NCI-H1694 treated with DMSO at 0.1 percent for 48 hours (cell line): ENCODE measurements around the gene SGSH.
"Not testable (repeated sequence)": the region's sequence is repeated elsewhere in the genome, so short reads cannot be mapped to it uniquely, and the experiment has no call there.

Experiments used
- DNase-seq: peaks from one replicate; lab custom pipeline; 2025; lab: John Stamatoyannopoulos, UW

SGSH gene

DNA sequence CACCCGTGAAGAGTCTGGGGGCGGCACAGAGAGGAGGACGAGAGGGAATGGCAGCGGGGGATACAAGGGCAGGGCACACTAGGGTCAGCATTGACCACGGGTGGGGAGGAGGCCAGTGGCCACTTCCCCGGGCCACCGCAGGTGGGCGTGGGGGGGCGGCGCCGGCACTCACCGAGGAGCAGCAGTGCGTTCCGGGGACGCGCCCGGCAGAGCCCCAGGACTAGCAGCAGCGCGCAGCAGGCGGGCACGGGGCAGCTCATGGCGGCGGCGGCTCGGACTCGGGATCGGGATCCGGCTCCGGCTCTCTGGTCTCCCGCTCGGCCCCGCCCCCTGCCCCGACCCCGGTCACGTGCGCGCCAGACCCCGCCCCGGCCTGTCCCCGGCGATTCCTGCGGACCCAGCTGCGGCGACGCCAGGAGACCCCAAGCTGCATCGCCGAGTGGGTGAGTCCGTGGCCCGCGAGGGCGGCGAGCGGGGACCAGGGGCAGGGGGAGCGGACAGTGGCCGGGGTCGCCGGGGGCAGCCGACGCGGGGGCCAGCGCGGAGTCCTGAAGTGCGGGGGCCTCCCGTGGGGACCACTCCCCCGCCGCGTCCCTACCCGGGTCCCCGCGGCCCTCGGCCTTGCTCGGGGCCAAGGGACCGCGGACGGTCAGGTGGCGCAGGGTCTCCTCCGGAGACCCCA lies at the start of gene SGSH, which contains the start of gene SLC26A11:
SGSH (minus strand) TSS at position 280 of the 682 bp plus-strand sequence; CDS start at position 260, 20 bp downstream.
SLC26A11 (plus strand) TSS at position 374 of the 682 bp plus-strand sequence. CDS start 1,134 bp downstream, outside the sequence.
- no peak for DNase-seq

DNA sequence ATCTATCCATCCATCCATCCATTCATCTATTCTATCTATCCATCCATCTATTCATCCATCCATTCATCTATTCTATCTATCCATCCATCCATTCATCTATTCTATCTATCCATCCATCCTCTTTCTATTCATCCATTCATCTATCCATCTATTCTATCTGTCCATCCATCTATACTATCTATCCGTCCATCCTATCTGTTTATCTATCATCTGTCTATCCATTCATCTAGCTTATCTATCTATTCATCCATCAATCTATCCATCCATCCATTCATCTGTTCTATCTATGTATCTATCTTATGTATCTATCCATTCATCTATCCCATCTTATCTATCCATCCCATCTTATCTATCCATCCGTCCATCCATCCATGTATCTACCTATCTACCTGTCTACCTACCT lies 49.3 kb upstream of the SGSH start:
- DNase-seq, result no peak

GRCh38 chr17:80268427-80268826 lies 48.3 kb upstream of the SGSH start:
- DNase-seq, result no peak

DNA sequence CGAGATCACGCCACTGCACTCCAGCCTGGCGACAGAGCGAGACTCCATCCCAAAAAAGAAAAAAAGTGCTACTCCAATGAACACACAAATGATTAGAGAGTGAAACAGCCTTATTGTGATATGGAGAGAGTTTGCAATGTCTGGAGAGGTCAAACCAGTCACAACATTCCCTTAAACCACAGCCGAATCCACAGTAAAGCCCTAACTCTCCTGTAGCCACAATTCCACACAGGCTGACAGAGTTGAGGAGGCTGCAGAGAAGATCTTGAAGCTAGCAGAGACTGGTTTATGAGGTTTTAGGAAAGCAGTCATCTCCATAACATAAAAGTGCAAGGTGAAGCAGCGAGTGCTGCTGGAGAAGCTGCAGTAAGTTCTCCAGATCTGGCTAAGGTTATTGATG lies 47.3 kb upstream of the SGSH start:
- DNase-seq, result no peak

- no peak for DNase-seq
Observed at GRCh38 chr17:80265205-80266068, 45.3 kb upstream of the SGSH start.

- no peak for DNase-seq
Observed at GRCh38 chr17:80264205-80265075, 44.3 kb upstream of the SGSH start.

DNA sequence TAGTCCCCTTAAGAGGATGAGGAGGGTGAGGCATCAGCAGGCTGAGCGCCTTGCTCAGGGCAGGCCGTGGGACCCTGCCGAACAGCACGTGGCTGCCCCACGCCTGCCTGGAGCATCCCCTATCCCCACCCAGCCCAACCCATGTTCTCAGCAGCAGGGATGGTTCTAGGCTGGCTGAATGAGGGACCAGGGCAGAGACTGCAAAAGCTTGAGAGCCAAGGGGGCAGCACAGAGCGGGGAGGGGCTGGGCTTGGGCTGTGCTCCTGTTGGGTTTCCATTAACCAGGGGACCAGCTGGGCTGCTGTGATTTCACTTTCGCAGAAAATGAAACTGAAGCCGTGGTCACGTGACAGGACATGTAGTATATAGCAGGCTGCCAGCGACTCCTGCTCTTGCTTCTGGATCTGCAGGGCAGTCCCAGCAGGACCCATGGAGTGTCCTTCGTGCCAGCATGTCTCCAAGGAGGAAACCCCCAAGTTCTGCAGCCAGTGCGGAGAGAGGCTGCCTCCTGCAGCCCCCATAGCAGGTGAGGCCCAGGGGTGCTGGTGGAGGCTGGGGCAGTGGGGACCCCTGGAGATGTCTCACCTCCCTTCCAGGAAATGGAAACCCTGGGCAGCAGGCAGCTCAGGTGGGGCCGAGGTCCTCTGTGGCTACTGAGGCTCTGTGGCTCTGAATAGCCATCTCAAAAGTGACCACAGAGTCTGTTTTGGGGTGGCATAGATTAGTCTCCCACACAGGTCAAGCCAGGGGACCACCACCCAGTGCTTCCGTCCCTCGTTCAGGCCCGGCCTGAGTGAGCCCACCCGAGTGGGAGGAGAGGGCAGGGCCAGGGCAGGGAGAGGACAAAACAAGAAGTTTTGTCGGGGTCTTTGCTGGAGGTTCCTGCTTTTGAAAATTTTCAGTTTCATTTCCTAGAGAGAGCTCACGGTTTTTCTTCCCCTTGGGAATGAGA lies 43.4 kb upstream of the SGSH start:
- DNase-seq, result peak; percentile 70

DNA sequence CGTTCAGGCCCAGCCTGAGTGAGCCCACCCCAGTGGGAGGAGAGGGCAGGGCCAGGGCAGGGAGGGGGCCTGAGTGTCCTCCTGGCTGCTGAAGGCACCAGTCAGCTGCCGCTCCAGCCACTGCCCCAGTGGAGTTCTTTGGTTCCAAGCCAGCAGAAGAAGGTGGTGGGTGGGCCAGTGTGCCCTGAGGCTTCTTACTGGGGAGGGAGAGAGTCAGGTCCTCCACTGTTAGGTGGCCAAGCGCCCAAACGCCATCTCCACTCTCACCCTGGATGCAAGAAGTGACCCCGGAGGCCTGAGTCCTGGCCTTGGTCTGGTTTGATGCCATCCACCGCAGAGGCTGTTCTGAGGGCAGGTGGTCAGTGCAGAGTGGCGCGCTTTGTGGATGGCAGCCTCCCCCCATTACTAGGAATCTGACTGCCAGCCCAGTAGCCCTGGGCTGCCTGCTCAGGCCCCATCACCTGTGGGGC lies 42.7 kb upstream of the SGSH start:
- no peak for DNase-seq

- no peak for DNase-seq
Observed at GRCh38 chr17:80262291-80262690, 42.2 kb upstream of the SGSH start.

DNA sequence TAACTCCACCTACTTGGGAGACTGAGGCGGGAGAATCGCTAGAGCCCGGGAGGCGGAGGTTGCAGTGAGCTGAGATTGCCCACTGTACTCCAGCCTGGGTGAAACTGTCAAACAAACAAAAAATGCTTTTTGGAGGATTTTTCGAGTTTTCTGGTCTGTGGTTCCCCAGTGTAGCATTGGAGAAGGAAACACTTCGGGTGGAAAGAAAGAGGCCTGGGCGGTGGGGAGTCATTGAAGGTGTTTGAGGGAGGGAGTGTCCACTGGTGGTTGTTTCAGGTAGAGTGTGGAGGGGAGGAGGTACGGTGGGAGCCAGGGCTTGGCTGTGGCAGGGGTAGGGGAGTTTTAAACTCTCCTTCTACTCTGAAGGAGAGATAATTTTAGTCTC lies 41.8 kb upstream of the SGSH start:
- no peak for DNase-seq

DNA sequence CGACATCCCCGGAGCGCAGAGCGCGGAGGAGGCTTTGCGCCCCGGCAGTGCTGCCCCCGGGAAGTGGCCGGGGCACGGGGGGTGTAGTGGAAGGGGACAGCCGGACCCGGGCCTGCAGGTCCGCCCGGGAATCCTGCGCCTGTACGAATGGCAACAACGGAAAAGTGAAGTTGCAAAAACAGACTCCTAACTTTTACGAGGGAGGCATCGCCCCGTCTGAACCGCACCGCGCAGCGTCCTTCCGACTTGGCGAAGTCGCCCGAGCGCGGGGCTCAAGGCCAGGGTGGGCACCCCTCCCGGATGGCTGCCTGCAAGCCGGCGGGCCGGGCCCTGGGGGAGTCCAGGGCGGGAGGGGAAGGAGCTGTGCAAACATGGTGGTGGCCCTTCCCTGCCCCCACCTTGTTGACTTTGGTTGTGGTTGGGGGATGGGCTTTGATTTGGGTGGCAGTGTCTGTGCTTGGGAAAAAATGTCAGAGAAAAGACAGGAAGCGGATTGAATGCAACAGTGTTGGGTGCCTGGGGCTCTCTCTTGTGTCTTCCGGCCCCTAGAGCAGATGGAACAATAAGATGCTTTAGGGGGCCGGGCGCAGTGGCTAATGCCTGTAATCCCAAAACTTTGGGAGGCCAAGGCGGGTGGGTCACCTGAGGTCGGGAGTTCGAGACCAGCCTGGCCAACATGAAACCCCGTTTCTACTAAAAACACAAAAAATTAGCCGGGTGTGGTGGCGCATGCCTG lies 41.2 kb upstream of the SGSH start:
- DNase-seq, result no peak

DNA sequence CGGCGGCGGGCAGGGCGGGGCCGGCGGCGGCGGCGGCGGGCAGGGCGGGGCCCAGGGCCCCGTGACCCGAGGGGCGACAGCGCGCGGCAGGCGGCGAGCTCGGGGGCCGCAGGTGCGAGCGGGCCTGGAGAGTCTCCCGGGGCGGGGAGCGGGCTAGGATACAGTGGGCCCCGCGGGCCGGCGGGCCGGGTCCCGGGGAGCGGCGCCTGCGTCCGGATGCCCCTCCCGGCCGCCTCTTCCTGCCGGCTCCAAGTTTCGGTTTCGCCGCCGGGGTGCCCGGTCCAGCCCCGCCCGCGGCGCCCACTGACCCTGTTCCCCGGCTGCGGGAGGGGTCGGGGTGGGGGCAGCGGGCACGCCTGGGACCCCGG lies 40.6 kb upstream of the SGSH start, which contains the start of gene RNF213:
RNF213 (plus strand) TSS at position 62 of the 368 bp plus-strand sequence. CDS start 2,830 bp downstream, outside the sequence.
- DNase-seq, result peak; percentile 24

- no peak for DNase-seq
Observed at GRCh38 chr17:80260069-80260535, 40.0 kb upstream of the SGSH start.

DNA sequence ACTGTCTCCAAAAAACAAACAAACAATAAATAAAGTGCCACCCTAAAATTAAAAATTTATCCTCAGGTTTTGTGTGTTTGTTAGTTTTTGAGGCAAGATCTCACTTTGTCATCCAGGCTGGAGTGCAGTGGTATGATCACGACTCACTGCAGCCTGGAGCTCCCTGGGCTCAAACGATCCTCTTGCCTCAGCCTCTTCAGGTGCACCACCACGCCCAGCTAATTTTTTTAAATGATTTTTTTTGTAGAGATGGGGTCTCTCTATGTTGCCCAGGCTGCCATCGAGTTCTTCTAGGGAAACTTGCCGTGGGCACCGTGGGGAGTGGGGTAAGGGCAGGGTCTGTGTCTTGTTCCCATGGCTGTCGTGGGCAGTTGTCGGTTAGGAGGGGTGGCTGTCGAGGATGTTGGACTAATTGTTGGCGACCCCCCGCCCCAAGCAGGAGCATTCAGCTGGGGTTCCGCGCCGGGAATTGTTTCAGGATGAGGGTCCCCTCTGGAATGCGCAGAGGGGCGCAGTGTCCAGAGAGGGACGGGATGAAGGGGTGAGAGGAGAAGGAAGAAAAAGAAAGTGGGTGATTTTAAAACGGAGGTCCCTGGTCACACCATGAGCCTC lies 39.4 kb upstream of the SGSH start:
- no peak for DNase-seq

DNA sequence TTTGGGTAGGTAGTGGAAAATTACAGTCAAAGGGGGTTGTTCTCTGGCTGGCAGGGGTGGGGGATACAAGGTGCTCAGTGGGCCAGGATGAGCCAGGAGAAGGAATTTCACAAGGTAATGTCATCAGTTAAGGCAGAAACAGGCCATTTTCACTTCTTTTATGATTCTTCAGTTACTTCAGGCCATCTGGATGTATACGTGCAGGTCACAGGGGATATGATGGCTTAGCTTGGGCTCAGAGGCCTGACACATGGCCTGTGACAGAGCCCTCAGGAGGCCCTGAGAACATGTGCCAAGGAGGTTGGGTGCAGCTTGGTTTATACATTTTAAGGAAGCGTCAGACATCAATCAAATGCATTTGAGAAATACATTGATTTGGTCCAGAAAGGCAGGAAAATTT lies 38.2 kb upstream of the SGSH start:
- DNase-seq, result not testable (repeated sequence)

- no peak for DNase-seq
Observed at GRCh38 chr17:80257716-80258213, 37.6 kb upstream of the SGSH start.

DNA sequence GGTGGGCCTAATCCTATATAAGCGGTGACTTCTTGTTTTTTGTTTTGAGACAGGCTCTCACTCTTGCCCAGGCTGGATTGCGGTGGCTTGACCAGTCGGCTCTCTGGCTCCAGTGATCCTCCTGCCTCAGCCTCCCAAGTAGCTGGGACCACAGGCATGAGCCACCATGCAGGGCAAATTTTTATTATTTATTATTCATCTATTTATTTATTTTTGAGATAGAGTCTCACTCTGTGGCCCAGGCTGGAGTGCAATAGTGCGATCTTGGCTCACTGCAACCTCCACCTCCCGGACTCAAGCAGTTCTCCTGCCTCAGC lies 35.9 kb upstream of the SGSH start:
- DNase-seq, result no peak

- DNase-seq, result no peak
Observed at GRCh38 chr17:80254396-80255251, 34.5 kb upstream of the SGSH start.
